Measurements from ENCODE around the gene HNRNPDL. TPM values are rescaled to one million over a fixed set of nuclear protein-coding genes. Genes with fewer than 3 reads are reported as not detected.
A peak's percentile ranks its signal among the peaks of the same experiment; 100 is the strongest.

The HNRNPDL gene
- total and polyA plus RNA-seq, 4 experiments from 2014 or later, result 218 to 344 (median 300) TPM

DNA sequence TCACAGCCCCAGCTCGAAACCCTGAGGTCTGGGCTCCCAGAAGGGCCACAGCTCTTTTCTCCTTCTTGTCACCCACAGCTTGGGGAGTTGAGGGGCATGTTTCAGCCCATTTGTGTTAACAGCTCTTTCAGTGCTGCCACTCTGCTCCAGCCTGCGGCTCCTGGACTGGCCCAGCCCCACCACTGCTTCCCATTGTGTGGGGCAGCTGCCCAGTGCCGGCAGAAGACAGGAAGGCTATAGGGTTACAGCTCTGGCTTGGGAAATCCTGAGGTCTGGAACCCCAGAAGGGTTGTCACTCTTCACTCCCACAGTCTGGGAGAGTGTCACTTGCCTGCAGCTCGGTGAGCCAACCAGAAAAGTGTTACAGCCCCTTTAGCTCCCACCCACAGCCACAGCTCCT is 49.4 kb downstream of the HNRNPDL start:
- Histone ChIP-seq H3K4me3 (ENCODE audit: low read length in 2 of 2) (no peak overlapping the region), H3K36me3 (ENCODE audit: insufficient read depth, low read length) (no peaks in the 10 kb centered on the region), H3K9me3 (ENCODE audit: control insufficient read depth in 1 of 2, low read length in 2 of 2) (no peaks in the 10 kb centered on the region), H3K27me3 (ENCODE audit: insufficient read depth, low read length) (no peaks in the 10 kb centered on the region), H3K4me1 (ENCODE audit: insufficient read depth, low read length) (peaks cover 9% of the 10 kb centered on the region), H3K27ac (ENCODE audit: low read depth, low read length) (no peak overlapping the region)
- Mint-ChIP-seq H3K36me3 (peaks cover 2% of the 10 kb centered on the region in 2 donors), H3K27me3 (peaks cover 3 to 5% of the 10 kb centered on the region in 2 donors), H3K4me1 (peaks cover 9 to 19% (median 14%) of the 10 kb centered on the region in 4 donors), H3K27ac (peak overlapping the region in 1 of 7 donors; percentile 31), H3K9me3 (peaks cover 0 to 3% (median 0%) of the 10 kb centered on the region in 8 donors), H3K4me3 (no peak overlapping the region)
- DNase-seq, result no peak
- CTCF ChIA-PET (ENCODE audit: partially characterized antibody), result interaction anchor here (1.3 to 1.4 kb wide), 2 partner anchors 20 to 112 kb away, joined by 3 to 4 read pairs; no protein-coding TSS in a partner anchor
- POLR2A ChIA-PET (ENCODE audit: partially characterized antibody), result interaction anchor here (1.4 to 1.7 kb wide), 2 partner anchors 8 to 48 kb away, joined by 7 to 9 read pairs; partner anchors contain the start of gene HNRNPDL
- intact Hi-C loops (cut with micrococcal nuclease), result no loop called here

DNA sequence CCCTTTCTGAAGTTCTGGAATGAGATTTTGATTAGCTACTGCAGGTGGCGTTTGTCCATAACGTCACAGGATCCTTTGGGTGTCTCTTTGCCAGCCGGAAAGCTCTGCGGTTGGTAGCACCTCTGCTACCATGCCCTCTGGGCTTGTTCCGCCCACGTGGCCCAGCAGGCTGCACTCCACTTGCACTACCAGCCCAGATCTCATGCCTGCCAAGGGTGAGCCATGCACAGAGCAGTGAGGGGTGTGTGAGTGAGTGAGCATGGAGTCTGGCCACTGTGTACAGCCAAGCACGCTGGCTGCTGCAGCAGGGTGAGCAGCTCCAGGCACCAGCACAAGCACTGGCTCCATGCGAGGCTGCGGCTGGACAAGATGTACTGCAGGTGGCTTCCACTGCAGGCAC is 49.9 kb downstream of the HNRNPDL start:
- ChIA-PET CTCF (ENCODE audit: partially characterized antibody) (interaction anchor here (0.9 to 1.4 kb wide), 3 partner anchors 20 to 112 kb away, joined by 3 to 4 read pairs (median 3); no protein-coding TSS in a partner anchor), POLR2A (ENCODE audit: partially characterized antibody) (interaction anchor here (1.7 kb wide), 1 partner anchor 49 kb away, joined by 9 read pairs; the partner anchor contains the start of gene HNRNPDL)
- no peak overlapping the region for H3K4me3 ChIP-seq (ENCODE audit: low read length in 2 of 2)

DNA sequence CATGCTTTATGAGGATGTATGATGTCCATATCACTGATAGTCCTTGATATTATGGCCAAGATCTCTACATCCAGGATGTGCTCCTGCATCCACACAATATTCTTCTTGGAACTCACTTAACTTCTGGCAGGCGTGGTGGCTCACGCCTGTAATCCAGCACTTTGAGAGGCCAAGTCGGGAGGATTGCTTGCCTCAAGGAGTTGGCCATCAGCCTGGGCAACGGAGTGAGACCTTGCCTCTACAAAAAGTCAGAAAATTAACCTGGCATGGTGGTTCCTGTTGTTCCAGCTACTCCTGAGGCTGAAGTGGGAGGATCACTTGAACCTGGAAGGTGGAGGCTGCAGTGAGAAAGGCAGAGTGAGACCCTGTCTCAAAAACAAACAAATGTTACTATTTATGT is 54.2 kb downstream of the HNRNPDL start:
- Histone ChIP-seq H3K4me1 (ENCODE audit: insufficient read depth, low read length) (peaks cover 32% of the 10 kb centered on the region), H3K36me3 (ENCODE audit: insufficient read depth, low read length) (no peaks in the 10 kb centered on the region), H3K4me3 (ENCODE audit: low read length in 2 of 2) (no peak overlapping the region), H3K27ac (ENCODE audit: low read depth, low read length) (no peak overlapping the region), H3K27me3 (ENCODE audit: insufficient read depth, low read length) (no peaks in the 10 kb centered on the region), H3K9me3 (ENCODE audit: control insufficient read depth in 1 of 2, low read length in 2 of 2) (no peaks in the 10 kb centered on the region)
- Mint-ChIP-seq H3K27ac (peak overlapping the region in 5 of 7 donors; percentile 24 to 99 (median 34)), H3K4me1 (peaks cover 19 to 46% (median 31%) of the 10 kb centered on the region in 4 donors), H3K4me3 (peak overlapping the region; percentile 7 to 100 (median 97)), H3K9me3 (peaks cover 0 to 5% (median 0%) of the 10 kb centered on the region in 8 donors), H3K27me3 (peaks cover 0 to 2% of the 10 kb centered on the region in 2 donors), H3K36me3 (peaks cover 15 to 32% of the 10 kb centered on the region in 2 donors)
- ChIA-PET CTCF (ENCODE audit: partially characterized antibody) (interaction anchor here (1.0 to 1.2 kb wide), 3 partner anchors 15 to 91 kb away, joined by 3 read pairs; no protein-coding TSS in a partner anchor), POLR2A (ENCODE audit: partially characterized antibody) (interaction anchor here (4.1 kb wide), 1 partner anchor 52 kb away, joined by 122 read pairs; the partner anchor contains the start of gene HNRNPDL)
- no peak for DNase-seq
- intact Hi-C loops (cut with micrococcal nuclease), result no loop called here

More for the DNA sequence above, 49.9 kb downstream of the HNRNPDL start:
- Mint-ChIP-seq H3K4me1 (peaks cover 12 to 23% (median 18%) of the 10 kb centered on the region in 4 donors), H3K27me3 (peaks cover under 1 to 1% of the 10 kb centered on the region in 2 donors), H3K36me3 (peaks cover 2% of the 10 kb centered on the region in 2 donors), H3K27ac (no peak overlapping the region), H3K4me3 (no peak overlapping the region), H3K9me3 (peaks cover 0 to 2% (median 0%) of the 10 kb centered on the region in 8 donors)
- no peak for DNase-seq
- Histone ChIP-seq H3K27ac (ENCODE audit: low read depth, low read length) (no peak overlapping the region), H3K27me3 (ENCODE audit: insufficient read depth, low read length) (no peaks in the 10 kb centered on the region), H3K36me3 (ENCODE audit: insufficient read depth, low read length) (no peaks in the 10 kb centered on the region), H3K4me1 (ENCODE audit: insufficient read depth, low read length) (peaks cover 13% of the 10 kb centered on the region), H3K9me3 (ENCODE audit: control insufficient read depth in 1 of 2, low read length in 2 of 2) (no peaks in the 10 kb centered on the region)
- intact Hi-C loops (cut with micrococcal nuclease), result no loop called here

DNA sequence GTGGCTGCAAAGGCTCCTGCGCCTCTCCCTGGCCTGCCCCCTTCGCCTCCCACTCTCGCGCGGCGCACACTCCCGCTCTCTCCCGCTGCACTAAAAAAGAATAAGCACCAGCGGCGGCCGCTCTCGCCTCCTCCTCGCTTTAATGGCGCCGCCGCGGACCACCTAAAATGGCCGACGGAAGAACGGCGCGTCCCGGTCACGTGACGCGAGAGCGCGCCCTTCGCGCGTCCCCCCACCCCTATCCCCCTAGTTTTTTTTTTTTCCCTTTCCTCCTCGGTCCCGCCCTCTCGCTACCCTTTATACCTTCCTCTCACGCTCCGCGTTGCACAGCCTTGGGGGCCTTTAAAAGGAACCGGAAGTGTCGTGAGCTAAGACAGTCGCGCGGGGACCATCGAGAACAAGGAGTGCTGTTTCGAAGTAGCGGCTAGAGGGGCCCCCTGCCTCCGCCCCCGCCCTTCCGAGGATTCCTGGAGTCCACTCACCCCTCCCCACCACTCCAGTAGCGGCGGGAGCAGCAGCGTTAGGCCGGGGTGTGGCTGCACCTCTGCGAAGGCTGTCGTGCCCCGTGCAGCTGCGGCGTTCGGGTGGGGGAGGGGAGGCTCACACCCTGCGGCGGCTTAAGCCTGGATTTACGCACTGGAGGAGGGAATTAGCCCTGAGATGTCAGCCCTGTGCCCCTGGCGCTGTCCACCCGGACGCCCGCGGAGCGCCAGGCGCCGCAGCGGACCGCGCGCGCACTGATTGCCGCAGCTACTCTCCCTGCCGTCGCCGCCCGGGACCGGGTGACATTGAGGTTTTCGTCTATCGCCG is 56.2 kb downstream of the HNRNPDL start, which contains the start of gene HNRNPD:
Gene HNRNPD (minus strand): TSS at position 176 of the 810 bp plus-strand sequence. CDS start 313 bp downstream, outside the sequence.
- POLR2A ChIA-PET (ENCODE audit: partially characterized antibody), result interaction anchor here (0.7 to 4.1 kb wide), 17 partner anchors 8 to 1111 kb away, joined by 3 to 122 read pairs (median 6); partner anchors contain the start of genes ABRAXAS1, COPS4, HELQ and HNRNPDL
- Histone ChIP-seq H3K27me3 (ENCODE audit: insufficient read depth, low read length) (no peaks in the 10 kb centered on the region), H3K4me3 (ENCODE audit: low read length in 2 of 2) (peak within 1 kb of the TSS; percentile 95 to 96), H3K36me3 (ENCODE audit: insufficient read depth, low read length) (no peaks in the 10 kb centered on the region), H3K27ac (ENCODE audit: low read depth, low read length) (peak within 1 kb of the TSS; percentile 98), H3K9me3 (ENCODE audit: control insufficient read depth in 1 of 2, low read length in 2 of 2) (no peaks in the 10 kb centered on the region), H3K4me1 (ENCODE audit: insufficient read depth, low read length) (peaks cover 53% of the 10 kb centered on the region)
- DNase-seq, result peak; percentile 91 to 96 (median 95)
- Mint-ChIP-seq H3K27ac (peak within 1 kb of the TSS; percentile 98 to 100 (median 99)), H3K36me3 (peaks cover 24 to 44% of the 10 kb centered on the region in 2 donors), H3K9me3 (peaks cover 0 to 5% (median 0%) of the 10 kb centered on the region in 8 donors), H3K27me3 (peaks cover 0 to 2% of the 10 kb centered on the region in 2 donors), H3K4me3 (peak within 1 kb of the TSS; percentile 96 to 100 (median 98)), H3K4me1 (peaks cover 32 to 67% (median 48%) of the 10 kb centered on the region in 4 donors)
- intact Hi-C loops (cut with micrococcal nuclease), result loop anchor here (1.0 to 5.0 kb wide), 9 partner anchors 55 to 1111 kb away; partner anchors contain the start of genes ABRAXAS1, COQ2, HELQ and RASGEF1B
- CTCF ChIA-PET (ENCODE audit: partially characterized antibody), result interaction anchor here (0.6 to 1.2 kb wide), 2 partner anchors 14 to 55 kb away, joined by 3 to 14 read pairs; partner anchors contain the start of gene HNRNPDL

DNA sequence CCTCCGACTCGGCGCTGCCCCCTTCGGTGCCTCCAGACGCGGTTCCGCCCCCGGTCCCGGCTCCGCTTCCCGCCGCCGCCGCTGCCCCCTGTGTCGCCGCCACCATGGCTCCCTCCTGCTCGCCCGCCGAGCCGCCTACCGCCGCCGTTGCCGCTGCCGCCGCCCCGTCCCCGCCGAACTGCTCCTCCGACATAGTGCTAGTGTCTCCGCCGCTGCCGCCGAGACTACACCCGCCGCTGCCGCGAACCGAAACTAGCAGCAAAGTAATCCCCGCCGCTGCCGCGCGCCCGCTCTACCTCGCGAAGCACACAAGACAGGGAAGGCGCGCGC is 56.8 kb downstream of the HNRNPDL start:
- Mint-ChIP-seq H3K9me3 (peaks cover 0 to 5% (median 0%) of the 10 kb centered on the region in 8 donors), H3K27me3 (peaks cover 0 to 2% of the 10 kb centered on the region in 2 donors), H3K36me3 (peaks cover 30 to 49% of the 10 kb centered on the region in 2 donors)

More for the DNA sequence above, 56.8 kb downstream of the HNRNPDL start:
- Histone ChIP-seq H3K9me3 (ENCODE audit: control insufficient read depth in 1 of 2, low read length in 2 of 2) (no peaks in the 10 kb centered on the region), H3K36me3 (ENCODE audit: insufficient read depth, low read length) (no peaks in the 10 kb centered on the region), H3K4me1 (ENCODE audit: insufficient read depth, low read length) (peaks cover 58% of the 10 kb centered on the region), H3K27me3 (ENCODE audit: insufficient read depth, low read length) (no peaks in the 10 kb centered on the region), H3K27ac (ENCODE audit: low read depth, low read length) (peak overlapping the region; percentile 98), H3K4me3 (ENCODE audit: low read length in 2 of 2) (peak overlapping the region; percentile 95 to 96)
- ChIA-PET CTCF (ENCODE audit: partially characterized antibody) (interaction anchor here (1.2 to 3.9 kb wide), 2 partner anchors 55 kb away, joined by 14 to 27 read pairs; partner anchors contain the start of gene HNRNPDL), POLR2A (ENCODE audit: partially characterized antibody) (interaction anchor here (0.7 to 4.1 kb wide), 21 partner anchors 8 to 1112 kb away, joined by 3 to 122 read pairs (median 8); partner anchors contain the start of genes ABRAXAS1, COPS4, HELQ and HNRNPDL)
- Mint-ChIP-seq H3K4me1 (peaks cover 36 to 72% (median 53%) of the 10 kb centered on the region in 4 donors), H3K27ac (peak overlapping the region; percentile 98 to 100 (median 99)), H3K4me3 (peak overlapping the region; percentile 96 to 100 (median 98))
- DNase-seq, result no peak
- intact Hi-C loops (cut with micrococcal nuclease), result loop anchor here (5.0 kb wide), 2 partner anchors 881 to 909 kb away; partner anchors contain the start of gene COQ2

Data from CD4-positive, alpha-beta memory T cell (primary cell).